ENCODE measurements around the gene SRGAP1. TPM values are rescaled to one million over a fixed set of nuclear protein-coding genes. Genes with fewer than 3 reads are reported as not detected.
A peak's percentile ranks its signal among the peaks of the same experiment; 100 is the strongest.

SRGAP1 gene
- total RNA-seq, 1 donor: 18.1 TPM

GRCh38 chr12:64173456-64173855 is 329.0 kb downstream of the SRGAP1 start:
- DNase-seq (ENCODE audit: low read depth): no peak
- no peak overlapping the region for H3K4me3 ChIP-seq (ENCODE audit: low read depth, low read length)
- no peak for TF ChIP-seq CTCF (IDR thresholded peaks at IDR 0.05; ENCODE audit: insufficient read depth, low read depth, low read length)

- no peak for TF ChIP-seq CTCF (IDR thresholded peaks at IDR 0.05; ENCODE audit: insufficient read depth, low read depth, low read length)
- DNase-seq (ENCODE audit: low read depth): peak; percentile 55
- H3K4me3 ChIP-seq (ENCODE audit: low read depth, low read length): no peak overlapping the region
Observed at GRCh38 chr12:64175254-64175945, 330.9 kb downstream of the SRGAP1 start.

- no peak for TF ChIP-seq CTCF (IDR thresholded peaks at IDR 0.05; ENCODE audit: insufficient read depth, low read depth, low read length)
- DNase-seq (ENCODE audit: low read depth): no peak
- H3K4me3 ChIP-seq (ENCODE audit: low read depth, low read length): no peak overlapping the region
Observed at GRCh38 chr12:64177001-64177400, 332.5 kb downstream of the SRGAP1 start.

- TF ChIP-seq CTCF (IDR thresholded peaks at IDR 0.05; ENCODE audit: insufficient read depth, low read depth, low read length): no peak
- H3K4me3 ChIP-seq (ENCODE audit: low read depth, low read length): no peak overlapping the region
- peak; percentile 86 for DNase-seq (ENCODE audit: low read depth)
Observed at GRCh38 chr12:64178122-64178521, 333.6 kb downstream of the SRGAP1 start.

- no peak overlapping the region for H3K4me3 ChIP-seq (ENCODE audit: low read depth, low read length)
- no peak for TF ChIP-seq CTCF (IDR thresholded peaks at IDR 0.05; ENCODE audit: insufficient read depth, low read depth, low read length)
Observed at GRCh38 chr12:64180951-64181350, 336.5 kb downstream of the SRGAP1 start.

GRCh38 chr12:64181430-64182291 is 337.2 kb downstream of the SRGAP1 start:
- TF ChIP-seq CTCF (IDR thresholded peaks at IDR 0.05; ENCODE audit: insufficient read depth, low read depth, low read length): peak; percentile 68
- peak overlapping the region; percentile 14 for H3K4me3 ChIP-seq (ENCODE audit: low read depth, low read length)
- peak; percentile 91 for DNase-seq (ENCODE audit: low read depth)

More at GRCh38 chr12:64180951-64181350, 336.5 kb downstream of the SRGAP1 start:
- peak; percentile 65 for DNase-seq (ENCODE audit: low read depth)

Measured in fibroblast of villous mesenchyme (primary cell).